H1 (cell line): ENCODE data around the gene DGKI. TPM values are rescaled to one million over a fixed set of nuclear protein-coding genes. Genes with fewer than 3 reads are reported as not detected.

Experiments
- CTCF ChIA-PET: fragments of 300-600 bp; sonication (Branson Sonifier 250); formaldehyde crosslinking; loops from one replicate; lab custom pipeline; 2021; ENCODE audit not compliant: partially characterized antibody; lab: Charles Lee
- POLR2A ChIA-PET: fragments of 300-600 bp; sonication (Branson Sonifier 250); formaldehyde crosslinking; loops from one replicate; lab custom pipeline; 2021; ENCODE audit warnings: inconsistent platforms; ENCODE audit not compliant: partially characterized antibody; lab: Charles Lee
- DNase-seq, 2 experiments: peaks; one replicate each; pipeline versions ENCODE4 v3.0.0 to v3.0.0-alpha.2; 2010 to 2022; ENCODE audit warnings: low spot score in 2 of 2, low read depth in 1 of 2, mixed read lengths in 1 of 2
- FAIRE-seq: peaks from 2 replicates; lab custom pipeline; 2011; peaks lifted over from hg19 to GRCh38; lab: Jason Lieb, UNC
- H2AFZ ChIP-seq: 2 replicates; pipeline ENCODE4 v1.8.1; 2012; ENCODE audit warnings: low read length, inconsistent platforms
- H2AK5ac ChIP-seq: 2 replicates; pipeline ENCODE4 v1.6.1; 2013; ENCODE audit warnings: low read depth, low read length
- H2BK120ac ChIP-seq: replicated peaks from 2 replicates; pipeline ENCODE3; 2013; ENCODE audit warnings: low read depth, low read length, inconsistent platforms
- H2BK12ac ChIP-seq: 2 replicates; pipeline ENCODE4 v1.6.1; 2013; ENCODE audit warnings: low read depth, low read length
- H2BK15ac ChIP-seq: 2 replicates; pipeline ENCODE4 v1.6.1; 2013; ENCODE audit warnings: low read length
- H2BK20ac ChIP-seq: 2 replicates; pipeline ENCODE4 v1.6.1; 2013; ENCODE audit warnings: low read length
- H2BK5ac ChIP-seq: 2 replicates; pipeline ENCODE4 v1.6.1; 2013; ENCODE audit warnings: low read depth, low read length
- H3K14ac ChIP-seq: 2 replicates; pipeline ENCODE4 v1.6.1; 2013; ENCODE audit warnings: inconsistent platforms; ENCODE audit not compliant: insufficient read length
- H3K18ac ChIP-seq: 2 replicates; pipeline ENCODE4 v1.6.1; 2013; ENCODE audit warnings: low read length; ENCODE audit errors: extremely low read depth
- H3K23ac ChIP-seq: 2 replicates; pipeline ENCODE4 v1.6.1; 2013; ENCODE audit warnings: inconsistent platforms; ENCODE audit not compliant: insufficient read length
- H3K23me2 ChIP-seq: 2 replicates; pipeline ENCODE4 v1.6.1; 2013; ENCODE audit warnings: low read depth, low read length
- H3K27ac ChIP-seq: 2 replicates; pipeline ENCODE4 v1.6.1; 2011; ENCODE audit warnings: low read depth, low read length, inconsistent platforms
- H3K27me3 ChIP-seq, 4 experiments: replicated peaks in 1 of 4; 1 replicate in 1 of 4; 2 replicates in 3 of 4; pipeline versions ENCODE4 v1.6.1 to v1.8.1; 2011 to 2013; ENCODE audit warnings: low read length in 3 of 4, mild to moderate bottlenecking in 3 of 4, inconsistent platforms in 2 of 4, mixed read lengths in 2 of 4, moderate library complexity in 1 of 4; ENCODE audit not compliant: control insufficient read depth in 3 of 4, insufficient read depth in 3 of 4; ENCODE audit errors: extremely low read depth in 1 of 4
- H3K36me3 ChIP-seq, 4 experiments: 2 replicates each; pipeline versions ENCODE4 v1.6.1 to v1.8.1; 2011 to 2013; ENCODE audit warnings: mild to moderate bottlenecking in 4 of 4, low read length in 3 of 4, moderate library complexity in 2 of 4, control low read depth in 1 of 4, inconsistent platforms in 1 of 4; ENCODE audit not compliant: insufficient read depth in 4 of 4, control insufficient read depth in 2 of 4
- H3K4ac ChIP-seq: replicated peaks from 2 replicates; pipeline ENCODE3; 2013; ENCODE audit warnings: low read length, low read depth, mixed read lengths, inconsistent platforms; ENCODE audit not compliant: insufficient read length
- H3K4me1 ChIP-seq, 4 experiments: replicated peaks in 1 of 4; 1 replicate in 1 of 4; 2 replicates in 3 of 4; pipeline versions ENCODE4 v1.6.1 to v1.8.1; 2011 to 2013; ENCODE audit warnings: low read length in 3 of 4, inconsistent platforms in 2 of 4, mixed read lengths in 1 of 4; ENCODE audit not compliant: insufficient read depth in 4 of 4, control insufficient read depth in 3 of 4
- H3K4me2 ChIP-seq, 2 experiments: 2 replicates each; pipeline versions ENCODE4 v1.6.1 to v1.8.1; 2011 to 2013; ENCODE audit warnings: low read depth in 2 of 2, low read length in 2 of 2, control low read depth in 1 of 2, inconsistent platforms in 1 of 2, mild to moderate bottlenecking in 1 of 2; ENCODE audit not compliant: insufficient read depth in 1 of 2
- H3K4me3 ChIP-seq, 4 experiments: fragments of 200-600, 300-600 bp in 1 of 4; sonication (generic), shearing (Covaris generic), sonication (Bioruptor Twin) in 1 of 4; 2 replicates each; pipeline versions ENCODE4 v1.5.1 to v1.8.1; 2011 to 2016; ENCODE audit warnings: low read length in 4 of 4, low read depth in 3 of 4, control low read depth in 2 of 4, inconsistent platforms in 2 of 4, mild to moderate bottlenecking in 2 of 4, mixed read lengths in 1 of 4, moderate library complexity in 1 of 4; ENCODE audit not compliant: insufficient read depth in 2 of 4; ENCODE audit errors: extremely low read depth in 1 of 4
- H3K56ac ChIP-seq: replicated peaks from 2 replicates; pipeline ENCODE3; 2013; ENCODE audit warnings: low read depth, mild to moderate bottlenecking, mixed read lengths, low read length, inconsistent platforms; ENCODE audit not compliant: insufficient read length
- H3K79me1 ChIP-seq: 2 replicates; pipeline ENCODE4 v1.6.1; 2013; ENCODE audit warnings: low read depth, low read length, control low read depth
- H3K79me2 ChIP-seq, 2 experiments: 2 replicates each; pipeline versions ENCODE4 v1.6.1 to v1.8.1; 2012 to 2013; ENCODE audit warnings: low read length in 2 of 2, mild to moderate bottlenecking in 2 of 2, inconsistent platforms in 1 of 2; ENCODE audit not compliant: insufficient read depth in 2 of 2, control insufficient read depth in 1 of 2
- H3K9ac ChIP-seq, 4 experiments: replicated peaks in 1 of 4; 1 replicate in 1 of 4; 2 replicates in 3 of 4; pipeline versions ENCODE4 v1.6.1 to v1.8.1; 2011 to 2013; ENCODE audit warnings: low read depth in 3 of 4, low read length in 3 of 4, control low read depth in 2 of 4, mild to moderate bottlenecking in 2 of 4, moderate library complexity in 2 of 4, inconsistent platforms in 1 of 4; ENCODE audit errors: extremely low read depth in 1 of 4
- H3K9me3 ChIP-seq, 2 experiments: 2 replicates each; pipeline versions ENCODE4 v1.6.1 to v1.8.1; 2012 to 2013; ENCODE audit warnings: mild to moderate bottlenecking in 2 of 2, moderate library complexity in 2 of 2, control low read depth in 1 of 2, inconsistent platforms in 1 of 2, low read depth in 1 of 2, low read length in 1 of 2, mixed read lengths in 1 of 2; ENCODE audit not compliant: insufficient read depth in 2 of 2
- H4K20me1 ChIP-seq, 2 experiments: replicated peaks in 1 of 2; 2 replicates each; pipeline versions ENCODE3 to v1.8.1; 2011 to 2013; ENCODE audit warnings: inconsistent platforms in 2 of 2, low read length in 2 of 2, mild to moderate bottlenecking in 1 of 2; ENCODE audit not compliant: insufficient read depth in 2 of 2, control insufficient read depth in 1 of 2
- H4K5ac ChIP-seq: 2 replicates; pipeline ENCODE4 v1.6.1; 2013; ENCODE audit warnings: low read length, low read depth, mixed read lengths, inconsistent platforms; ENCODE audit not compliant: insufficient read length
- H4K8ac ChIP-seq: 2 replicates; pipeline ENCODE4 v1.8.0; 2013; ENCODE audit warnings: mild to moderate bottlenecking, moderate library complexity, low read length, inconsistent platforms; ENCODE audit not compliant: insufficient read depth; ENCODE audit errors: extremely low read depth
- H4K91ac ChIP-seq: replicated peaks from 2 replicates; pipeline ENCODE3; 2013; ENCODE audit warnings: low read length, mixed read lengths, inconsistent platforms; ENCODE audit not compliant: insufficient read length
- BCL11A ChIP-seq, 2 experiments: IDR thresholded peaks; one replicate each; pipeline ENCODE4 v1.6.1; 2011; ENCODE audit warnings: low read depth in 2 of 2, low read length in 2 of 2, mild to moderate bottlenecking in 2 of 2
- HDAC2 ChIP-seq, 2 experiments: fragments of 300-600 bp in 1 of 2; sonication (generic) in 1 of 2; IDR thresholded peaks; 2 replicates each; pipeline ENCODE4 v1.6.1; 2011 to 2012; ENCODE audit warnings: low read depth in 2 of 2, low read length in 2 of 2, mild to moderate bottlenecking in 2 of 2, moderate library complexity in 2 of 2, borderline replicate concordance in 1 of 2, inconsistent platforms in 1 of 2
- RAD21 ChIP-seq, 2 experiments: IDR thresholded peaks in 1 of 2; conservative IDR thresholded peaks in 1 of 2; 2 replicates each; pipeline ENCODE4 v1.6.1; 2011; ENCODE audit warnings: low read depth in 2 of 2, low read length in 2 of 2, improper control_type of control experiment in 1 of 2, inconsistent platforms in 1 of 2, mild to moderate bottlenecking in 1 of 2, moderate library complexity in 1 of 2
- RXRA ChIP-seq: IDR thresholded peaks from 2 replicates; pipeline ENCODE4 v1.6.1; 2011; ENCODE audit warnings: low read depth, mild to moderate bottlenecking, low read length, moderate library complexity; ENCODE audit not compliant: insufficient read depth
- SIX5 ChIP-seq: IDR thresholded peaks from 2 replicates; pipeline ENCODE4 v1.6.1; 2011; ENCODE audit warnings: mild to moderate bottlenecking, low read depth, low read length
- ZNF274 ChIP-seq: IDR thresholded peaks from 2 replicates; pipeline ENCODE4 v1.7.0; 2012; ENCODE audit warnings: low read length, borderline replicate concordance; ENCODE audit errors: extremely low read depth
- WGBS, 2 experiments: shearing (Covaris generic) in 1 of 2; methylation state at CpG; one replicate each; pipeline versions ENCODE4 v1.1.6 to v1.1.7; 2013 to 2015; ENCODE audit warnings: low lambda C conversion rate in 2 of 2, mixed read lengths in 2 of 2, inconsistent platforms in 1 of 2, low coverage in 1 of 2, missing lambda C conversion rate in 1 of 2; ENCODE audit not compliant: insufficient replicate concordance in 2 of 2, insufficient coverage in 1 of 2, insufficient read length in 1 of 2; ENCODE audit errors: extremely low coverage in 1 of 2, missing lambda C conversion rate in 1 of 2; 5-methylcytosine and 5-hydroxymethylcytosine counted together
- polyA plus RNA-seq, 7 experiments: library from polyadenylated mRNA; depleted of rRNA in 3 of 7; stranded (reverse) in 5 of 7; unstranded in 2 of 7; fragments of >200 nt in 5 of 7; fragments of 200-250 nt in 2 of 7; gene quantifications; 1 replicate in 5 of 7; 2 replicates in 1 of 7; 4 replicates in 1 of 7; pipeline versions ENCODE4 v1.2.1 to v1.2.3, GENCODE V29; 2011 to 2013; ENCODE audit warnings: missing spikeins in 2 of 7, mixed read lengths in 2 of 7
- total RNA-seq: library from RNA; stranded (reverse); fragmentation: NEBNext Ultra II Directional; extraction: Animal tissue kit (Norgen Biotek cat#: 25700); gene quantifications from 2 replicates; pipeline ENCODE4 v1.2.1, GENCODE V29; 2021
- TF ChIP-seq, protein P1 (sequence below): IDR thresholded peaks from 2 replicates; pipeline ENCODE4 v1.6.1; 2011; ENCODE audit warnings: low read length, improper control_type of control experiment

Gene DGKI
- total and polyA plus RNA-seq, 2 of the 8 experiments (the other 6 are each of a cell fraction or from before 2014, with no cell fraction given), result 0.20 to 0.71 TPM

DNA sequence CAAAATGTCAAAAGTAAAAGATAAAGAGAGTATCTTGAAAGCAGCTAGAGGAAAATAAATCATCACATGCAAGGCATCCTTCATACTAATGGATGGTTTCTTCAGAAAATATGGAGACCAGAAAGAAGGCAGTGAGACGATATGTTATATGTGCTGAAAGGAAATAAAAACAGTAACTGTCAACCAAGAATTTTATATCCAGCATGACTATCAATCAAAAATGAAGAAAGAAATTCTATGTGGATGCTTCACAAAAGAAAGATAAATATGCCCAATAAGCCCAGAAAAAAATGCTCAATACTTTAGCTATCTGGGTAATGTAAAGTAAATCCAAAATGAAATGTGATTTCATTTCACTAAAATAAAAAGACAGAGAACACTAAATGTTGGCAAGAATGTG, 142.1 kb downstream of the DGKI start:
- H3K4me2 ChIP-seq, result no peak overlapping the region
- ChIA-PET CTCF (interaction anchor here (0.6 to 0.9 kb wide), 2 partner anchors 48 to 69 kb away, joined by 4 read pairs; no protein-coding TSS in a partner anchor), POLR2A (no interaction called here)
- H4K5ac ChIP-seq, result no peak overlapping the region
- H3K9me3 ChIP-seq, result peaks cover 0 to 5% of the 10 kb centered on the region in 2 experiments; a peak in 3 of 4 replicates
- 82% methylated on average over 1 of the region's 1 CpG; no CpG with 5 or more reads in 1 of the 2 experiments for WGBS, 2 experiments
- no peaks in the 10 kb centered on the region for H3K4me1 ChIP-seq
- FAIRE-seq (no peak), DNase-seq (no peak)
- H2BK5ac ChIP-seq, result no peak overlapping the region
- H3K79me2 ChIP-seq, result no peaks in the 10 kb centered on the region
- H3K4me3 ChIP-seq, result no peak overlapping the region
- H3K56ac ChIP-seq, result no peak overlapping the region
- H3K79me1 ChIP-seq, result no peaks in the 10 kb centered on the region
- H3K27ac ChIP-seq, result no peak overlapping the region
- no peak overlapping the region for H3K23ac ChIP-seq
- H2BK120ac ChIP-seq, result no peak overlapping the region
- H4K8ac ChIP-seq, result no peak overlapping the region
- H3K4ac ChIP-seq, result no peak overlapping the region
- H4K91ac ChIP-seq, result no peak overlapping the region
- H2BK12ac ChIP-seq, result no peak overlapping the region
- H3K27me3 ChIP-seq, result no peaks in the 10 kb centered on the region
- H4K20me1 ChIP-seq, result no peaks in the 10 kb centered on the region
- H3K9ac ChIP-seq, result no peak overlapping the region
- H2BK15ac ChIP-seq, result no peak overlapping the region
- no peak for TF ChIP-seq RAD21 (IDR thresholded peaks at IDR 0.05 in 1 of 2, conservative IDR thresholded peaks at IDR 0.05 in 1 of 2; ENCODE audit: low read depth in 2 of 2, low read length in 2 of 2)
- TF ChIP-seq RXRA, result no peak
- no peak for TF ChIP-seq ZNF274
- no peak for TF ChIP-seq HDAC2 (IDR thresholded peaks at IDR 0.05; ENCODE audit: borderline replicate concordance in 1 of 2, low read depth in 2 of 2, low read length in 2 of 2)
- TF ChIP-seq, protein P1, sequence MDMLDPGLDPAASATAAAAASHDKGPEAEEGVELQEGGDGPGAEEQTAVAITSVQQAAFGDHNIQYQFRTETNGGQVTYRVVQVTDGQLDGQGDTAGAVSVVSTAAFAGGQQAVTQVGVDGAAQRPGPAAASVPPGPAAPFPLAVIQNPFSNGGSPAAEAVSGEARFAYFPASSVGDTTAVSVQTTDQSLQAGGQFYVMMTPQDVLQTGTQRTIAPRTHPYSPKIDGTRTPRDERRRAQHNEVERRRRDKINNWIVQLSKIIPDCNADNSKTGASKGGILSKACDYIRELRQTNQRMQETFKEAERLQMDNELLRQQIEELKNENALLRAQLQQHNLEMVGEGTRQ, result no peak
- no peak for TF ChIP-seq BCL11A (IDR thresholded peaks at IDR 0.05; ENCODE audit: low read depth in 2 of 2, low read length in 2 of 2)
- no peak for TF ChIP-seq SIX5
- no peak overlapping the region for H3K18ac ChIP-seq
- no peak overlapping the region for H2AFZ ChIP-seq
- H3K23me2 ChIP-seq, result no peaks in the 10 kb centered on the region
- no peak overlapping the region for H3K14ac ChIP-seq
- no peaks in the 10 kb centered on the region for H3K36me3 ChIP-seq
- H2AK5ac ChIP-seq, result no peak overlapping the region
- H2BK20ac ChIP-seq, result no peak overlapping the region
